K562 (cell line): Measurements from ENCODE around the gene AGBL1. TPM values are rescaled to one million over a fixed set of nuclear protein-coding genes. Genes with fewer than 3 reads are reported as not detected.

Experiments
- ATAC-seq: fragments of 200-7000 bp; cut with Tn5 transposase; 3 replicates; pipeline ENCODE4 v1.9.1; 2020; ENCODE audit warnings: moderate library complexity
- BruUV-seq: library from RNA; stranded (reverse); fragments of 400-500 nt; replicated peaks from 2 replicates; lab custom pipeline; 2021; lab: Mats Ljungman, UMichigan
- CTCF ChIA-PET: fragments of 300-600 bp; formaldehyde crosslinking; extraction: SDS; loops from one replicate; lab custom pipeline; 2021; ENCODE audit warnings: low intra/inter-chr PET ratio; lab: Yijun Ruan, JAX
- POLR2A ChIA-PET: fragments of 300-600, 350-650 bp; sonication (Branson Sonifier 250); formaldehyde crosslinking; extraction: SDS; loops from one replicate; lab custom pipeline; 2021; ENCODE audit warnings: antibody characterized with exemption, inconsistent platforms; lab: Yijun Ruan, JAX
- DNase-seq, 4 experiments: peaks; one replicate each; pipeline versions ENCODE4 v3.0.0 to v3.0.0-alpha.2; 2011 to 2018; ENCODE audit warnings: low spot score in 3 of 4, mixed read lengths in 3 of 4; ENCODE audit errors: extremely low read depth in 1 of 4
- FAIRE-seq: peaks from 2 replicates; lab custom pipeline; 2011; peaks lifted over from hg19 to GRCh38; lab: Jason Lieb, UNC
- H2AFZ ChIP-seq: 2 replicates; pipeline ENCODE4 v1.6.0; 2011; ENCODE audit warnings: low read depth, low read length, control low read depth, inconsistent platforms
- H3K27ac ChIP-seq: fragments of 200-600 bp; 3 replicates; pipeline ENCODE4 v1.8.0; 2011; ENCODE audit warnings: low read depth, mild to moderate bottlenecking, control low read depth, inconsistent platforms, low read length, moderate library complexity, mixed read lengths; ENCODE audit errors: extremely low read depth
- H3K27me3 ChIP-seq, 2 experiments: fragments of 300-600 bp in 1 of 2; 2 replicates in 1 of 2; 3 replicates in 1 of 2; pipeline versions ENCODE4 v1.6.0 to v1.8.0; 2011; ENCODE audit warnings: inconsistent platforms in 2 of 2, low read length in 2 of 2, mild to moderate bottlenecking in 1 of 2, mixed read lengths in 1 of 2, moderate library complexity in 1 of 2; ENCODE audit not compliant: control insufficient read depth in 2 of 2, insufficient read depth in 2 of 2
- H3K36me3 ChIP-seq: fragments of 300-600 bp; 3 replicates; pipeline ENCODE4 v1.8.0; 2011; ENCODE audit warnings: mild to moderate bottlenecking, low read length, inconsistent platforms; ENCODE audit not compliant: control insufficient read depth, insufficient read depth
- H3K4me1 ChIP-seq, 2 experiments: fragments of 200-600 bp in 1 of 2; replicated peaks in 1 of 2; 2 replicates in 1 of 2; 3 replicates in 1 of 2; pipeline versions ENCODE4 v1.5.1 to v1.8.0; 2011; ENCODE audit warnings: inconsistent platforms in 2 of 2, low read length in 2 of 2, mild to moderate bottlenecking in 1 of 2, mixed read lengths in 1 of 2, moderate library complexity in 1 of 2; ENCODE audit not compliant: control insufficient read depth in 2 of 2, insufficient read depth in 2 of 2
- H3K4me2 ChIP-seq: 2 replicates; pipeline ENCODE4 v1.6.1; 2011; ENCODE audit warnings: low read length, control low read depth, inconsistent platforms, mixed read lengths; ENCODE audit not compliant: insufficient read depth
- H3K4me3 ChIP-seq: fragments of 200-600 bp; sonication (generic), shearing (Covaris generic); 2 replicates; pipeline ENCODE4 v1.5.1; 2016; ENCODE audit warnings: control low read depth, inconsistent platforms
- H3K79me2 ChIP-seq: fragments of 200-600 bp; 3 replicates; pipeline ENCODE4 v1.8.0; 2011; ENCODE audit warnings: low read length, inconsistent platforms; ENCODE audit not compliant: control insufficient read depth, insufficient read depth
- H3K9ac ChIP-seq, 2 experiments: 2 replicates each; pipeline versions ENCODE4 v1.6.0 to v1.6.1; 2011; ENCODE audit warnings: low read depth in 2 of 2, low read length in 2 of 2, control low read depth in 1 of 2, inconsistent platforms in 1 of 2, mild to moderate bottlenecking in 1 of 2, mixed read lengths in 1 of 2; ENCODE audit not compliant: insufficient read depth in 1 of 2
- H3K9me1 ChIP-seq: one replicate; pipeline ENCODE4 v1.6.0; 2011; ENCODE audit warnings: inconsistent platforms, mild to moderate bottlenecking, low read length, moderate library complexity; ENCODE audit not compliant: control insufficient read depth, insufficient read depth
- H3K9me3 ChIP-seq: replicated peaks from 2 replicates; pipeline ENCODE4 v1.5.1; 2011; ENCODE audit warnings: low read depth, low read length, inconsistent platforms; ENCODE audit not compliant: control insufficient read depth, insufficient read depth
- H4K20me1 ChIP-seq: replicated peaks from 2 replicates; pipeline ENCODE4 v1.6.1; 2011; ENCODE audit warnings: low read length, inconsistent platforms, mixed read lengths; ENCODE audit not compliant: control insufficient read depth, insufficient read depth
- BMI1 ChIP-seq: fragments of 150-350 bp; IDR thresholded peaks from 2 replicates; pipeline ENCODE4 v1.6.1; 2014; ENCODE audit warnings: low read length
- BRCA1 ChIP-seq, 2 experiments: fragments of 450-650 bp in 1 of 2; sonication (generic) in 1 of 2; formaldehyde crosslinking in 1 of 2; IDR thresholded peaks; 2 replicates each; pipeline versions ENCODE4 v1.5.0 to v1.6.1; 2017 to 2020; ENCODE audit warnings: mild to moderate bottlenecking in 1 of 2, missing genetic modification reagents in 1 of 2
- CBX2 ChIP-seq: fragments of 200-600 bp; sonication (generic); IDR thresholded peaks from one replicate; pipeline ENCODE4 v1.6.1; 2012; ENCODE audit warnings: mild to moderate bottlenecking, low read length, inconsistent platforms; ENCODE audit not compliant: insufficient read depth, poor library complexity, severe bottlenecking
- CUX1 ChIP-seq: fragments of 200-800 bp; sonication (Bioruptor generic); IDR thresholded peaks from 2 replicates; pipeline ENCODE4 v1.6.1; 2016; ENCODE audit warnings: missing genetic modification characterization, missing compliant biosample characterization
- E4F1 ChIP-seq: fragments of 250-450 bp; sonication (Bioruptor Pico); IDR thresholded peaks from 2 replicates; pipeline ENCODE4 v1.5.0; 2021; ENCODE audit warnings: mild to moderate bottlenecking, borderline replicate concordance
- NCOA1 ChIP-seq: fragments of 450-650 bp; IDR thresholded peaks from 2 replicates; pipeline ENCODE4 v1.6.1; 2016; ENCODE audit warnings: low read depth
- NFATC3 ChIP-seq: fragments of 450-650 bp; IDR thresholded peaks from 2 replicates; pipeline ENCODE4 v1.6.1; 2017; ENCODE audit warnings: mild to moderate bottlenecking
- NONO ChIP-seq, 2 experiments: fragments of 200-400 bp in 1 of 2; fragments of 450-650 bp in 1 of 2; formaldehyde crosslinking in 1 of 2; IDR thresholded peaks; 2 replicates each; pipeline ENCODE4 v1.6.1; 2017; ENCODE audit warnings: low read depth in 2 of 2, mild to moderate bottlenecking in 2 of 2, moderate library complexity in 2 of 2, low read length in 1 of 2
- RCOR1 ChIP-seq, 2 experiments: IDR thresholded peaks; 2 replicates each; pipeline ENCODE4 v1.6.1; 2012; ENCODE audit warnings: low read depth in 2 of 2, low read length in 2 of 2, borderline replicate concordance in 1 of 2, improper control_type of control experiment in 1 of 2
- SRSF1 ChIP-seq: fragments of 200-400 bp; formaldehyde crosslinking; IDR thresholded peaks from 2 replicates; pipeline ENCODE4 v1.6.1; 2017; ENCODE audit warnings: mild to moderate bottlenecking, low read depth, low read length, moderate library complexity
- TAF7 ChIP-seq: fragments of 450-650 bp; IDR thresholded peaks from 2 replicates; pipeline ENCODE4 v1.6.1; 2016; ENCODE audit warnings: missing genetic modification characterization, missing compliant biosample characterization
- ZKSCAN1 ChIP-seq: fragments of 150-350 bp; IDR thresholded peaks from 2 replicates; pipeline ENCODE4 v1.6.1; 2016; ENCODE audit warnings: low read depth, low read length
- ZNF133 ChIP-seq: fragments of 250-450 bp; sonication (Bioruptor Pico); IDR thresholded peaks from 2 replicates; pipeline ENCODE4 v1.4.0; 2020; ENCODE audit warnings: mild to moderate bottlenecking
- WGBS: fragments of 100-300 bp; shearing (Covaris generic); methylation state at CpG from one replicate; pipeline ENCODE4 v1.1.6; 2016; ENCODE audit warnings: low coverage, mixed read lengths; ENCODE audit not compliant: insufficient coverage; ENCODE audit errors: missing lambda C conversion rate; 5-methylcytosine and 5-hydroxymethylcytosine counted together
- in situ Hi-C: fragments of 300-500 bp; cut with MboI; formaldehyde crosslinking; loops from 4 replicates; pipeline ENCODE4 v1.15.0; 2018; ENCODE audit warnings: inconsistent platforms, mixed read lengths
- intact Hi-C: fragments of 100-400 bp; cut with micrococcal nuclease; formaldehyde crosslinking; loops from 2 replicates; pipeline ENCODE4 v1.14.2; 2022
- polyA plus RNA-seq, 8 experiments: library from polyadenylated mRNA; depleted of rRNA in 4 of 8; stranded (reverse) in 5 of 8; unstranded in 3 of 8; fragments of >200 nt; fragmentation: Nextera tagmentation in 2 of 8; fragmentation: Illumina TruSeq in 1 of 8; extraction: Ambion mirVana in 2 of 8; extraction: Trizol in 1 of 8; gene quantifications; 2 replicates each; pipeline versions ENCODE4 v1.2.1 to v1.2.3, GENCODE V29; 2011 to 2014; ENCODE audit warnings: inconsistent platforms in 1 of 8, missing spikeins in 1 of 8
- total RNA-seq, 7 experiments: library from RNA; depleted of rRNA in 6 of 7; stranded (reverse); fragments of >200 nt in 6 of 7; fragmentation: Illumina TruSeq in 2 of 7; extraction: Trizol in 2 of 7; gene quantifications; 2 replicates each; pipeline versions ENCODE4 v1.2.1 to v1.2.3, GENCODE V29; 2011 to 2021; ENCODE audit warnings: low replicate concordance in 1 of 7

AGBL1 gene
- total and polyA plus RNA-seq, 9 of the 15 experiments (the other 6 are each of a cell fraction or from before 2014, with no cell fraction given): not detected

DNA sequence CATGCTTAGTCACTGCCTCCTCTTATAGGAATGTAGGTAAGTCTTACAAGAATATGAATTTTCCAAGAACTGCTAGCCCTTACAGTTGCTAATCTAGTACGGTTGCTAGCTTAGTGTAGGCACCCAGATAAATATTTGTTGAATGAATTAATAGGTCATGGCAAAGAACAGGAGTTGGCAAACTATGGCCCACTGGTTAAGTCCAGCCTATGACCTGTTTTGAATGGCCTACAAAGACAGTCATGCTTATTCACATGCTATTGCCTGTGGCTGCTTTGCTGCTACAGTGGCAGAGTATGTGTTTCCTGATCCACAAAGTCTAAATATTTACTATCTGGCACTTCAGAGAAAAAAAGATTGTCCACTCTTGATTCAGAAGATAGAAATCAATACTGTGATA is 631.8 kb downstream of the AGBL1 start:
- Histone ChIP-seq H3K9me1 (no peaks in the 10 kb centered on the region), H3K4me1 (no peaks in the 10 kb centered on the region), H3K79me2 (no peaks in the 10 kb centered on the region), H3K27ac (no peak overlapping the region), H4K20me1 (no peaks in the 10 kb centered on the region), H3K4me2 (no peak overlapping the region), H2AFZ (no peak overlapping the region), H3K9me3 (no peaks in the 10 kb centered on the region), H3K27me3 (no peaks in the 10 kb centered on the region), H3K9ac (no peak overlapping the region), H3K36me3 (no peaks in the 10 kb centered on the region), H3K4me3 (no peak overlapping the region)
- ATAC-seq (no peak), FAIRE-seq (no peak), DNase-seq (no peak)
- TF ChIP-seq ZNF133 (CRISPR knock-in tag) (no peak), NCOA1 (no peak), SRSF1 (no peak), BMI1 (no peak), ZKSCAN1 (no peak), CBX2 (no peak), E4F1 (CRISPR knock-in tag) (no peak), TAF7 (tag) (no peak), NFATC3 (no peak), NONO (IDR thresholded peaks at IDR 0.05; ENCODE audit: low read depth in 2 of 2, low read length in 1 of 2) (no peak), CUX1 (CRISPR knock-in tag) (no peak), RCOR1 (IDR thresholded peaks at IDR 0.05; ENCODE audit: borderline replicate concordance in 1 of 2, low read depth in 2 of 2, low read length in 2 of 2) (no peak), BRCA1 (IDR thresholded peaks at IDR 0.05) (no peak), BRCA1 (CRISPR knock-in tag; IDR thresholded peaks at IDR 0.05) (no peak)
- in situ Hi-C loops: no loop called here
- no TSS peak for BruUV-seq
- CTCF ChIA-PET: no interaction called here
- intact Hi-C loops: no loop called here
- 0% methylated on average over 1 of the region's 1 CpG for WGBS
- POLR2A ChIA-PET: no interaction called here
